Stomach (tissue), 4 donors: ENCODE data around the gene GLB1L3.

Experiments
- POLR2A ChIP-seq, 4 donors: fragments of 450-650 bp; IDR thresholded peaks; one replicate each; pipeline ENCODE4 v1.6.1; 2016; ENCODE audit warnings: antibody characterized with exemption in 4 of 4, control low read depth in 2 of 4, mild to moderate bottlenecking in 1 of 4, moderate library complexity in 1 of 4
- POLR2AphosphoS5 ChIP-seq, 3 donors: sonication (generic); formaldehyde crosslinking; IDR thresholded peaks; one replicate each; pipeline ENCODE4 v1.6.1; 2016; ENCODE audit warnings: antibody characterized with exemption in 3 of 3

DNA sequence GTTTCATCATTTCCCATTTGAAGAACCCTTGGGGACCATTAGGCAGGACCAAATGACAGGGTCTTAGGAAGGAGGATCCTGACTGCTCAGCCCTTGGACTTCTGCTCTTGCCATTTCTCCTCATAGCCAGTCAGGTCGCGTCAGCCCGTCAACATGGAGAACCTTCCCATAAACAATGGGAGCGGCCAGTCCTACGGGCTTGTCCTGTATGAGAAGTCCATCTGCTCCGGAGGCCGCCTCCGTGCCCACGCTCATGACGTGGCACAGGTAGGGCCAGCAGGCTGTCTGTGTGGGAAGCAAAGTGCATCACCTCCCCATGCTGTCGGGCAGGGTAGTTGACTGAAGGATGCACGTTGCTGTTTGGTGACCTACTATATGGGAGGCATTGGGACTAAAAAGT lies 36.0 kb downstream of the GLB1L3 start:
- TF ChIP-seq POLR2AphosphoS5 (IDR thresholded peaks at IDR 0.05) (no peak), POLR2A (IDR thresholded peaks at IDR 0.05) (no peak)
